GM21786 (cell line): ENCODE measurements around the gene SLC25A11.
A peak's percentile ranks its signal among the peaks of the same experiment; 100 is the strongest.

ENCODE experiments used
- ATAC-seq: cut with Tn5 transposase; IDR thresholded peaks from one replicate; pipeline ENCODE4 v1.9.1; 2021; ENCODE audit not compliant: unreplicated experiment

Gene SLC25A11

DNA sequence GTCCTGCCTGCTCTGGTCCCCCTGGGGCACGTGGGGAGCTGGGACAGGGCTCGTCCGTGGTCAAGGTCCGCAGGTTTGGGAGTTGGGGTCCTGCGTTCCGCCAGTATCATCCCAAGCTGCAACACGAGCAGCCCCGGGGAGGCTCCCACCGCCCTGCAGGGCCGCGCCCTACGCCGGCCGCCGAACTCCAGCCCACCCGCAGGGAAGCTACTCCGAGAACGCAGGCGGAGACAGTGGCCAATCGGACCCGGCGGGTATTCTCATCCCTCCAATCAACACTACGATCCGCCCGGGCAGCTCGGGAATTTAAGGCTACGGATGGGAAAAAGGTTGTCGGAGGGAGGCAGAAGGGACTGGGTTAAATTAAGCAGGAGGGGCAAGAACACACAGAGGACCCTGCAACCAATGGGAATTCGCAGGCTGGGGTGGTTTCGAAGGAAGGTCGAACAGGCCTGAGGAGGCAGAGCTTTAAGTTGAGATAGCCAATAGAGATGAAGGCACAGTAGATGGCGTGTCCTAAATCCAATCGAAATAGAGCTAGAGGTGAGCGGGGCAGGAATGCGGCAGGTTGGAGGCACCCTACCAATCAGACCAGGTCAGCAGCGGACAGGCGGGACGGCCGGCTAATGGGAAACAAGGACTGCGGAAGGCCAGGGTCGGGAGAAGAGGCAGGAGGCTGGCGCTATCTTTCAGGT lies 27.1 kb upstream of the SLC25A11 start:
- ATAC-seq, result peak; percentile 85

DNA sequence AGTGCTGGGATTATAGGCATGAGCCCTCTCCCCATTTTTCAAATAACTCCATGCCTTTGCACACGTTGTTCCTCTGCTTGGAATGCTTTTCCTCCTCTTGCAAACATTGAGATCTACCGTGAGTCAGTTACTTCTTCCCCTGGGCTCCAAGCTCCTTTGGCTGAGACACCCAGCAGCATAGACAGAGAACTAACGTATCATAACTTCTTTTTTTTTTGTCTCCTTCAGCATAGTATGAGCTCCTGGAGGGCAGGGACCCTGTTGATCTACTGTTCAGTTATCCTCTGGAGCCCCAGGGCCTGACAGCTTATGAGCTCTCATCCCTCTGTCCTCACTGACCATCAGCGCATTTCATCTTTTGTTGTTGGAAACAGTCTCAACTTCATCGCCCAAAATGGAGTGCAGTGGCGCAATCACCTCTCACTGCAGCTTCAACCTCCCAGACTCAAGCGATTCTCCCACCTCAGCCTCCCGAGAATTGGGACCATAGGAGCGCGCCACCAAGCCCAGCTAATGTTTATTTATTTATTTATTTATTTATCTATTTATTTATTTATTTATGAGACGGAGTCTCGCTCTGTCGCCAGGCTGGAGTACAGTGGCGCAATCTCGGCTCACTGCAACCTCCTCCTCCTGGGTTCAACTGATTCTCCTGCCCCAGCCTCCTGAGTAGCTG lies 25.6 kb upstream of the SLC25A11 start:
- ATAC-seq, result no peak

DNA sequence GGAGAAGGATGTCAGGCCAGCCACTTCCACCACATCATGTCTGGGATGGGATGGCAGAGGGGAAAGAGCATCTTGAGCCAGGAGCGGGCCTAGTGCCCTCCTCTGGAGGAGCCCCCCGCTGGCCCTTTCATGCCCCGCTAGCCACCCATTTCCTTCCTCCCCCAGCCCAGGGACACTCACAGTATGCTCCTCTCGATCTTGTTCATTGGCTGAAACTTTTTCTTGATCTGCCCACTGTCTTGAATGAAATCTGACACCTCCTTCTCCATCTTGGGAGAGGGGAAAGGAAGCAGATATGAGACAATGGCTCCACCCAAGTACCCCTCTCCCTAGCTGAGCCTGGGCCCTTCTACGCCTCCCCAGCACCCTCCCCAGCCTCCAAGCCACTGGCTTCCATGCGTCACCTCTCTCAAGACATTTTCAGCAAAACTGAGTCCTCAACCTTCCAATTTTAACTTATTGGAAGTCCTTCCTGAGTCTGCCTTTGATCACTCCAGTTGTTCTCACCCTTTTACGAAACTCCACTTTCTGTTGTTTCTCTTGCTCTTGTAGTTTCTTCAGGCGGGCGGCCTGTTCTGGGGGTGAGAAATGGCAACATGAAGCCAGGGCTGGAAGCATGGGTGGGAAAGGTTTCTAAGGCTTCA lies 20.6 kb upstream of the SLC25A11 start:
- ATAC-seq, result no peak

DNA sequence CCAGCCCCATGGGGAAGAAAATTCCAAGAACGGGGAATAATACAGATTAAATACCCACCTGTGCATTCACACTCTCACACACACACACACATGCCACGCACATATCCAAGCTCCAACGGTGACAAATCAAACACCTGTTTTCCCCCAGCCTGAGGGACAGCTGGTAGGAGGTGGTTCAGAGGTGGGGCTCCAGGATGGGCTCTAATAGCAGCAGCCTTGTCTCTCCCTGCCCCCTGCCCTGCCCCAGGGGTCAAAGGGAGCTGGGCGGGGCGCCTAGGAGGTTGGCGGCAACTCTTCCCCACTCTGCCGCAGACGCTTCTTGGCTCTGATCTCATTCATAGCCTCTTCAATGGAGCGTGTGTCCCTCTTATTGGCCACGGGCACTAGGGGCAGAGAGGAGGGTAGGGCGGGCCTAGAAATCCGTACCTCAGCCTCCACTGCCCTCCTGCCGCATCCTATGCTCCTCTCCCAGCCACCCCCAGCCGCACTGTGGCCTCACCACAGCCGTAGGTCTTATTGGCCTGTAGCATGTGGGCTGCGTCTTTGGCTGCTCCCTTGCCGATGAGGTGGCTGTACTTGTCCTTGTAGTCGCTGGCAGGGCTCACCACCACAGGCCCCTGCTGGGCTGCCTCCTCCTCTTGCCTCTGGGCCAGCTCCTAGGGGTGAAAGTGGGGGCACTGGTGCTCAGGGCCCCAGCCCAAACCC lies 19.6 kb upstream of the SLC25A11 start:
- ATAC-seq, result no peak

DNA sequence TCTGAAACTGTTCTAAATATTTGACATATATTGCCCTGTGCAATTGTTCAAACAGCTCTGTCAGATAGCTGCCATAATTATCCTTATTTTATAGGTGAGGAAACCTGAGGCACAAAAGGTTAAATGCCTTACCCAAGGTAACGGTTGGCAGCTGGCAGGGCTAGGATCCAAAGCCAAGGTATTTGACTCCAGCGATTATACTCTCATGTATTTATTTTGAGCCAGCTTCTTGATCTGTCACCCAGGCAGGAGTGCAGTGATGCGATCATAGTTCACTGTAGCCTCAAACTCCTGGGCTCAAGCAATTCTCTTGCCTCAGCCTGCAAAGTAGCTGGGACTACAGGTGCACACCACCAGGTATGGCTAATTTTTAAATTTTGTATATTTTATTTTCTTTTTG lies 18.3 kb upstream of the SLC25A11 start:
- no peak for ATAC-seq

- ATAC-seq, result no peak
These were observed 16.7 kb upstream of the SLC25A11 start for GRCh38 chr17:4956493-4957061.

- ATAC-seq, result no peak
These were observed 15.2 kb upstream of the SLC25A11 start for GRCh38 chr17:4955091-4955490.

DNA sequence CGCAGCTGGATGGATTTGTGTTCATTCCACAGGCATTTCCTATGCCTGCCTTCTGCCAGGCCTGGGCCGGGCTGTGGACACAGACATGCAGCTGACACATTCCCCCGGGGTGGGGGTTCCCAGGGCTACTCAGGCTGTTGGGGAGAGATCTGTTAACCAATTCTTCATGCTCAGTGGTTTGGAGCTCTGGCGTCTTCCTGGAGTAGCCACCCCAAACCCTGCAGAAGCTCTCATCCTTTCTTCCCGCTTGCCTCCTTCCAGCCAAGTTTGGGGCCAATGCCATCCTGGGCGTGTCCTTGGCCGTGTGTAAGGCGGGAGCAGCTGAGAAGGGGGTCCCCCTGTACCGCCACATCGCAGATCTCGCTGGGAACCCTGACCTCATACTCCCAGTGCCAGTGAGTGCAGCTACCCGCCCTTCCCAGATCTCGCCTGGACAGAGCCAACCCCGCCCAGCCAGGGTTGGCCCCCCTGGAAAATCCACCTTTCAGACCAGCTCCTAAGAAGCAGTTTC lies 13.7 kb upstream of the SLC25A11 start:
- no peak for ATAC-seq

DNA sequence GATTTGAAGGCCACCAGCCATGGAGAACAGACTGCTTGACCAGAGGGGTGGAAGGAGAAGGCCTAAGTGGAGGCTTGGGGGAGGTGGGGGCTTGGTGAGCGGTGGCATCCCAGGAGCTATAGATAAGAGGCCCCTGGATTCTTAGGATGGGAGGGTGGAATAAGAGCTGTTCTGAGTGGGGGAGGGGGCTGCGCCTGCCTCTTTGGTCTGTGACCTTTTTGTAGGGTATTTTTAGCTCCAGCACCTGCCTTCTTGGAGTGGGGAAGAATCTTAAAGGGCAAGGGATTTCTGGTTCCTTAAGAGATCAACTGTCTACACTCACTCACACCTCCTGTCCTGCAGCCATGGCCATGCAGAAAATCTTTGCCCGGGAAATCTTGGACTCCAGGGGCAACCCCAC lies 11.6 kb upstream of the SLC25A11 start:
- ATAC-seq, result no peak

GRCh38 chr17:4950746-4951204 lies 10.9 kb upstream of the SLC25A11 start, which contains the start of gene ENO3:
Gene ENO3, plus strand, starts transcription at chr17:4951119. Its CDS starts 711 bp downstream, at chr17:4951830.
- ATAC-seq, result no peak

DNA sequence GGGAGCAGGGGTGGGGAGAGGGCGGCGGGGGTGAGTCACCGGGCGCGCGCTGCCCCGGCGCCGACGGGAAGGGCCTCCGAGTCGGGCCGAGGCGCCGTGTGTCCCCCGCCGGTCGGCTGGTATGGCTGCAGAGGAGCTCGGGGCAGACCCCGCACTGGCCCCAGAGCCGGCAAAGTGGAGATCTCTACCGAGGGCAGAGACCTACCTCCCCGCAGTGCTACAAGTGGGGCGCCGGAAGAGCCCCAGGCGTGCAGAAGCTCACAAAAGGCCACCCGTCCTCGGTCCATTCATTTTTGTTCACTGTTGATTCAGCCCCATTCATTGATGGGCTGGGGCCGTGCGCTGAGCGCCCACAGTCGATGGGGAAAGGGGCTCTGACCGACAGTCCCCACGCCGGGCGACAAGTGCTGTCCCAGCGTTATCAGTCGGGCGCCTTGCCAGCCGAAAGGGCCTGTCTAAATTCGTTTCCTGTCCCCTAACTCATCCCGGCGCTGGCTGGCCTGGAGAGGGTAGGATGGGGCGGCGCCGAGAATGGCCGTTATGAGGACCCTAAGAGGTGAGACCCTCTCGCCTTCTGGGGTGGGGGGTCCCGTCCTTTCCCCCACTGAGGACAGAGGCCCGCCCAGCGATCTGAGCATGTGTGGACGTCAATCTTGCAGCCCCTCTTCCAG lies 10.4 kb upstream of the SLC25A11 start:
- no peak for ATAC-seq

GRCh38 chr17:4949321-4950074 lies 9.7 kb upstream of the SLC25A11 start:
- ATAC-seq, result no peak

DNA sequence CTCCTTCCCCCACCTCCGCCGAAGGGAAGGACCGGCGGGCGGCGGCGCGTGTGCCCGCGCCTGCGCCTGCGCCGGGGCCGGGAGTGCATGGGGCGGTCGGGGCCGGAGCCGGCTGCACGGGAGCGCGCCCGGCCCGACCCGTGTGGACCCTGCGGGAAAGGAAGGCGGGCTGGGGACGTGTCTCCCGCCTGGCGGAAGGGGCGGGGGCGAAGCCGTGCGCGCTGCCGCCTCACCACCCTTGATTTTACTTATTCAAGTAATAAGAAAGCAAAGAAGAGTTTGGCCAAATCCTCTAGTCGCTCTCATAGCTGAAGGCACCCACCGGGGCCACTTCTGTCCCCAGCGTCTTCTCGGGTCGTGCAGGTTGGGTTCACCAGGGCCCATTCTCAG lies 9.1 kb upstream of the SLC25A11 start:
- no peak for ATAC-seq

DNA sequence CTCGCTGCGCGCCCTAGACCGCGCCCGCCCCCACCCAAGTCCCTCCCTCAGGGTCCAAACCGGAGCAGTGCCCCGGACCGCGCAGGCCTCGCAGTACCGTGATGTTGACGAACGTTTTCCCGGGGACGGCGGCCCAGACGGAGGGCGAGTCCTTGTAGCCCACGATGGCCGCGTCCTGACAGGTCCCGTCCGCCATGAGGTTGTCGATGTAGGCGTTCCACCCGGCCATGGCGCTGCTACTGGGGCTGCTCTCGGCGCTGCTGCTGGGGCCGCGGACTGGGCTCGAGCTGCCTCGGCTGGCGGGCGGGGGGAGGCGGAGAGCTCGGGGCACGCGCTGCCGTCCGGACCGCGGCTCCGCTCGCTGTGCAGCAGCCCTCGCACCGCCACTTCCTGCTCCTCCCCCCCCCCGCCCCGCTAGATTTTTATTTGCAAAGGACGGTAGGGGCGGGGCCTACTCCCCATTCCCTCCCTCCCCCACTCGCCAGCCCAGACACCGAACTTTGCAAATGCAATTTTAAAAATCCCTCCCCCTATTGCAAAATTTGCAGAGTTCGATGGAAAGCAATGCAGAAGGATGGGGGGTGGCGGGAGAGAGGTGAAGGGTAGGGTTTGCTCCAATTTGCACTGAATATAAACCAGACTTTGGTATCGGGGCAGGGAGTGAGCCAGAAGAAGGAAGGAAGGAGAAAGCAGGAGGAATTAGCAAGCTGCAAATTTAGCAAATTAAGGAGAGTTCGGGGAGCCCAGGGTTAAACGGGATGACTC lies 8.5 kb upstream of the SLC25A11 start, which contains the start of gene PFN1:
PFN1 (minus strand) TSS at position 365 of the 765 bp plus-strand sequence; CDS start at position 229, 136 bp downstream.
- ATAC-seq, result no peak

DNA sequence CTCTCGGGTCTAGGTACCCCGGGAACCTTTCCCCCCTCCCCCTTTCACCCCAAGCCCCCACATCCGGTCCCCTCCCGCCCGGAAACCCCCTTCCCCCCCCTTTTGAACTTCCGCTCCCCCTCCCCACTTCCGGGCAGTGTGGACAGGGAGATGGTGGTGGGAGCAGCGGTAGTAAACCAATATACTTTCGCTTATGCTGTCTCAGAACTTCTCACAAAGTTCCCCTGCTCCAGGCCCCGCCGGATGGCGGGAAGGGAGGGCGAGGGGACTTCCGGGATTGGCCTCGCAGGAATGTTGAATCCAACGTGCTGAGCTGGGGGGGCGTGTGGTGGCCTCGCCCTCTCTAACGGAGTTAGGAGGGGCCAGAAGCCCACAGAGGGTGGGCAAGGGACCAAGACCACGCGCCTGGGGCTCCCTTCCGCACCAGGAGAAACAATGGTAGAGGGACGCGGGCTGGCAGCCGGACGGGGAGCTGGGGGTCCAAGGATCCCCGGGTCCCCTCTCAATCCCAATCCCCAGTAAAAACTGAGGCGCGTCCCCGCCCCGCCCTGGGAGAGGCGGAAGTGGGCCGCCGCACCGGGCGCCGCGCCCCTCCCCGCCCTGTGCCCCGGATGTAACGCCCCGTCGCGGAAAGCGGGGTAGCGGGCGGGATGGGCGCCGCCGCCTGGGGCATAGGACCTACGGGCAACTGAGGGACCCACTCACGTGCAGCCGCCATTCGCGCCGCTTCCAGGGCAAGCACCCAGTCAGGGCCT lies 7.7 kb upstream of the SLC25A11 start:
- ATAC-seq, result no peak

DNA sequence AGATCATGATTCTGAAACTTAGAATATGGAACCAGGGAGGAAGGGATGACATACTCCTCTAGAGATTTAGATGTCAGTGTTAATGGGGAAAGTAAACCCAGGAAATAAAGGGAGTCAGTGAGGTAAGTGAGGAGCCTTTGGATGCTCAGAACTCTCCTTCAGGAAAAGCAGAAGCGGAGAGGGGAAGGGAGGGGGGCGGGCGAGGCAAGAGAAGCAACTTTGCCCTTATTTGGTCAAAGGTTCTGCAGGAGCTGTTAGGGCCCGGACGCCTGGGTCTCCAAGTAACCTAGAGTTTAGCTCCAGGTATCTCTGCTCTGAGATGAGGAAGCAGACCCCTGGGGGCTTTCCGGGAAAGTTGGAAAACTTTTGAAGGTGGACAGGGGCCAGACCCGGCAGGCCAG lies 7.2 kb upstream of the SLC25A11 start:
- ATAC-seq, result no peak

- ATAC-seq, result no peak
These were observed 6.6 kb upstream of the SLC25A11 start for GRCh38 chr17:4946312-4946976.

- no peak for ATAC-seq
These were observed 6.1 kb upstream of the SLC25A11 start for GRCh38 chr17:4945944-4946280.
